CD14-positive monocyte (primary cell): ENCODE data around the gene TOM1. TPM values are rescaled to one million over a fixed set of nuclear protein-coding genes. Genes with fewer than 3 reads are reported as not detected.

ENCODE experiments used
- DNase-seq, 3 donors: peaks; one replicate each; pipeline ENCODE4 v3.0.0-alpha.2; 2011 to 2022
- H2AFZ ChIP-seq: 2 replicates; pipeline ENCODE4 v1.6.0; 2012; ENCODE audit warnings: mild to moderate bottlenecking, low read depth, low read length, inconsistent platforms; ENCODE audit not compliant: insufficient read depth, poor library complexity, severe bottlenecking
- H3K27ac ChIP-seq, 2 donors: 1 replicate in 1 of 2; 2 replicates in 1 of 2; pipeline ENCODE4 v1.5.1; 2012 to 2013; ENCODE audit warnings: low read length in 2 of 2, control low read depth in 1 of 2, inconsistent platforms in 1 of 2, low read depth in 1 of 2, mild to moderate bottlenecking in 1 of 2
- H3K27me3 ChIP-seq, 2 donors: one replicate each; pipeline versions ENCODE4 v1.6.0 to v1.6.1; 2011 to 2013; ENCODE audit warnings: low read length in 2 of 2; ENCODE audit not compliant: control insufficient read depth in 2 of 2, insufficient read depth in 2 of 2
- H3K36me3 ChIP-seq, 2 donors: replicated peaks in 1 of 2; 1 replicate in 1 of 2; 2 replicates in 1 of 2; pipeline versions ENCODE4 v1.5.1 to v1.6.1; 2012 to 2013; ENCODE audit warnings: low read length in 2 of 2, control low read depth in 1 of 2, inconsistent platforms in 1 of 2, mild to moderate bottlenecking in 1 of 2; ENCODE audit not compliant: insufficient read depth in 2 of 2, control insufficient read depth in 1 of 2
- H3K4me1 ChIP-seq, 2 donors: 1 replicate in 1 of 2; 2 replicates in 1 of 2; pipeline versions ENCODE4 v1.5.1 to v1.6.1; 2012 to 2013; ENCODE audit warnings: low read length in 2 of 2, control low read depth in 1 of 2, inconsistent platforms in 1 of 2, mild to moderate bottlenecking in 1 of 2, moderate library complexity in 1 of 2; ENCODE audit not compliant: insufficient read depth in 2 of 2, control insufficient read depth in 1 of 2
- H3K4me2 ChIP-seq: replicated peaks from 2 replicates; pipeline ENCODE3; 2012; ENCODE audit warnings: low read length, moderate library complexity, mild to moderate bottlenecking; ENCODE audit not compliant: poor library complexity, severe bottlenecking; ENCODE audit errors: extremely low read depth
- H3K4me3 ChIP-seq, 3 experiments: fragments of 200-600 bp in 1 of 3; sonication (generic) in 1 of 3; replicated peaks in 1 of 3; 1 replicate in 2 of 3; 2 replicates in 1 of 3; pipeline ENCODE4 v1.5.1; 2011 to 2013; ENCODE audit warnings: low read length in 3 of 3, mild to moderate bottlenecking in 3 of 3, control low read depth in 2 of 3, low read depth in 2 of 3, inconsistent platforms in 1 of 3, moderate library complexity in 1 of 3
- H3K79me2 ChIP-seq: 2 replicates; pipeline ENCODE4 v1.6.0; 2012; ENCODE audit warnings: mild to moderate bottlenecking, control low read depth, inconsistent platforms, low read length, moderate library complexity; ENCODE audit not compliant: insufficient read depth
- H3K9ac ChIP-seq: 2 replicates; pipeline ENCODE4 v1.6.0; 2017; ENCODE audit warnings: low read length, mild to moderate bottlenecking; ENCODE audit not compliant: insufficient read depth, poor library complexity, severe bottlenecking
- H3K9me3 ChIP-seq, 2 donors: replicated peaks in 1 of 2; 1 replicate in 1 of 2; 2 replicates in 1 of 2; pipeline versions ENCODE4 v1.5.1 to v1.6.1; 2012 to 2013; ENCODE audit warnings: low read length in 2 of 2, control low read depth in 1 of 2; ENCODE audit not compliant: control insufficient read depth in 1 of 2, insufficient read depth in 1 of 2
- H4K20me1 ChIP-seq: 2 replicates; pipeline ENCODE4 v1.6.0; 2012; ENCODE audit warnings: mild to moderate bottlenecking, low read length, control low read depth, moderate library complexity; ENCODE audit not compliant: insufficient read depth
- H3K27ac Mint-ChIP-seq, 7 donors: one replicate each; pipeline ENCODE4 v1.8.0; 2020; ENCODE audit warnings: mild to moderate bottlenecking in 7 of 7, mixed read lengths in 7 of 7, moderate library complexity in 6 of 7, inconsistent platforms in 2 of 7
- H3K27me3 Mint-ChIP-seq, 3 donors: one replicate each; pipeline ENCODE4 v1.8.0; 2021 to 2022; ENCODE audit warnings: low read depth in 3 of 3, mild to moderate bottlenecking in 3 of 3, mixed read lengths in 3 of 3, moderate library complexity in 3 of 3, inconsistent platforms in 1 of 3
- H3K36me3 Mint-ChIP-seq, 2 donors: one replicate each; pipeline ENCODE4 v1.8.0; 2020; ENCODE audit warnings: mixed read lengths in 2 of 2, inconsistent platforms in 1 of 2, mild to moderate bottlenecking in 1 of 2
- H3K4me1 Mint-ChIP-seq: one replicate; pipeline ENCODE4 v1.8.0; 2020; ENCODE audit warnings: mild to moderate bottlenecking, mixed read lengths
- H3K4me3 Mint-ChIP-seq, 2 donors: one replicate each; pipeline ENCODE4 v1.8.0; 2020; ENCODE audit warnings: mild to moderate bottlenecking in 2 of 2, mixed read lengths in 2 of 2, moderate library complexity in 1 of 2
- H3K9me3 Mint-ChIP-seq, 7 donors: one replicate each; pipeline ENCODE4 v1.8.0; 2020 to 2022; ENCODE audit warnings: mixed read lengths in 7 of 7, mild to moderate bottlenecking in 6 of 7, moderate library complexity in 6 of 7, inconsistent platforms in 2 of 7
- WGBS: methylation state at CpG from one replicate; pipeline ENCODE4 v1.1.5; 2013; ENCODE audit warnings: missing lambda C conversion rate; ENCODE audit not compliant: insufficient coverage; 5-methylcytosine and 5-hydroxymethylcytosine counted together
- intact Hi-C, 2 donors: fragments of 100-400 bp; cut with micrococcal nuclease; formaldehyde crosslinking; loops; one replicate each; pipeline versions ENCODE4 v1.15.0 to v1.15.1; 2023
- polyA plus RNA-seq, 3 donors: library from polyadenylated mRNA; depleted of rRNA in 1 of 3; unstranded in 2 of 3; stranded (reverse) in 1 of 3; fragments of 300-500 nt in 2 of 3; fragments of >200 nt in 1 of 3; fragmentation: Illumina TruSeq in 2 of 3; gene quantifications; 1 replicate in 2 of 3; 2 replicates in 1 of 3; pipeline ENCODE4 v1.2.3, GENCODE V29; 2012 to 2021
- TF ChIP-seq, protein P1 (sequence below): fragments of 200-600 bp; IDR thresholded peaks from one replicate; pipeline ENCODE4 v1.8.0; 2022; ENCODE audit warnings: antibody characterized with exemption, mild to moderate bottlenecking

TOM1 gene
- polyA plus RNA-seq, 3 donors: 80.5 to 167 (median 120) TPM

GRCh38 chr22:35334004-35334403, 34.3 kb downstream of the TOM1 start:
- 15% methylated on average over 6 of the region's 9 CpGs for WGBS
- Histone ChIP-seq H2AFZ (no peak overlapping the region), H4K20me1 (peaks cover 34% of the 10 kb centered on the region), H3K27me3 (no peaks in the 10 kb centered on the region), H3K4me2 (no peak overlapping the region), H3K4me1 (peaks cover 27 to 28% of the 10 kb centered on the region in 2 donors), H3K36me3 (peaks cover 75 to 82% of the 10 kb centered on the region in 2 donors), H3K9ac (no peak overlapping the region), H3K27ac (peak overlapping the region in 1 of 2 donors; percentile 17), H3K4me3 (no peak overlapping the region), H3K79me2 (no peaks in the 10 kb centered on the region), H3K9me3 (no peaks in the 10 kb centered on the region)
- H3K4me3 Mint-ChIP-seq: peak overlapping the region in 1 of 2 donors; percentile 41
- TF ChIP-seq, protein P1, sequence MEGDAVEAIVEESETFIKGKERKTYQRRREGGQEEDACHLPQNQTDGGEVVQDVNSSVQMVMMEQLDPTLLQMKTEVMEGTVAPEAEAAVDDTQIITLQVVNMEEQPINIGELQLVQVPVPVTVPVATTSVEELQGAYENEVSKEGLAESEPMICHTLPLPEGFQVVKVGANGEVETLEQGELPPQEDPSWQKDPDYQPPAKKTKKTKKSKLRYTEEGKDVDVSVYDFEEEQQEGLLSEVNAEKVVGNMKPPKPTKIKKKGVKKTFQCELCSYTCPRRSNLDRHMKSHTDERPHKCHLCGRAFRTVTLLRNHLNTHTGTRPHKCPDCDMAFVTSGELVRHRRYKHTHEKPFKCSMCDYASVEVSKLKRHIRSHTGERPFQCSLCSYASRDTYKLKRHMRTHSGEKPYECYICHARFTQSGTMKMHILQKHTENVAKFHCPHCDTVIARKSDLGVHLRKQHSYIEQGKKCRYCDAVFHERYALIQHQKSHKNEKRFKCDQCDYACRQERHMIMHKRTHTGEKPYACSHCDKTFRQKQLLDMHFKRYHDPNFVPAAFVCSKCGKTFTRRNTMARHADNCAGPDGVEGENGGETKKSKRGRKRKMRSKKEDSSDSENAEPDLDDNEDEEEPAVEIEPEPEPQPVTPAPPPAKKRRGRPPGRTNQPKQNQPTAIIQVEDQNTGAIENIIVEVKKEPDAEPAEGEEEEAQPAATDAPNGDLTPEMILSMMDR: no peak
- peaks cover 39% of the 10 kb centered on the region for H3K4me1 Mint-ChIP-seq
- H3K9me3 Mint-ChIP-seq: no peaks in the 10 kb centered on the region
- intact Hi-C loops: loop anchor here in 1 of 2 donors (5.0 kb wide), 1 partner anchor 37 kb away; the partner anchor contains the start of gene TOM1
- DNase-seq: no peak
- peaks cover 84 to 99% of the 10 kb centered on the region in 2 donors for H3K36me3 Mint-ChIP-seq
- peak overlapping the region in 4 of 7 donors; percentile 63 to 87 (median 78) for H3K27ac Mint-ChIP-seq
- peaks cover 0 to 3% (median 1%) of the 10 kb centered on the region in 3 donors for H3K27me3 Mint-ChIP-seq

GRCh38 chr22:35335468-35335867, 35.8 kb downstream of the TOM1 start:
- H3K4me3 Mint-ChIP-seq: no peak overlapping the region
- H3K4me3 ChIP-seq: no peak overlapping the region

More at GRCh38 chr22:35335468-35335867, 35.8 kb downstream of the TOM1 start:
- Mint-ChIP-seq H3K9me3 (no peaks in the 10 kb centered on the region), H3K27me3 (peaks cover 0 to 5% (median 3%) of the 10 kb centered on the region in 3 donors), H3K36me3 (peaks cover 85 to 87% of the 10 kb centered on the region in 2 donors), H3K4me1 (peaks cover 24% of the 10 kb centered on the region), H3K27ac (peak overlapping the region in 3 of 7 donors; percentile 17 to 84 (median 80))
- Histone ChIP-seq H3K9me3 (no peaks in the 10 kb centered on the region), H3K4me2 (no peak overlapping the region), H3K36me3 (peaks cover 88 to 97% of the 10 kb centered on the region in 2 donors), H4K20me1 (peaks cover 34% of the 10 kb centered on the region), H3K9ac (no peak overlapping the region), H3K4me1 (peaks cover 12 to 13% of the 10 kb centered on the region in 2 donors), H2AFZ (no peak overlapping the region), H3K79me2 (no peaks in the 10 kb centered on the region), H3K27ac (no peak overlapping the region), H3K27me3 (no peaks in the 10 kb centered on the region)
- no peak for DNase-seq
- TF ChIP-seq, protein P1: no peak
- intact Hi-C loops: no loop called here
- WGBS: 95% methylated on average over 7 of the region's 7 CpGs
